ENCODE measurements around the gene ARAP2.

DNA sequence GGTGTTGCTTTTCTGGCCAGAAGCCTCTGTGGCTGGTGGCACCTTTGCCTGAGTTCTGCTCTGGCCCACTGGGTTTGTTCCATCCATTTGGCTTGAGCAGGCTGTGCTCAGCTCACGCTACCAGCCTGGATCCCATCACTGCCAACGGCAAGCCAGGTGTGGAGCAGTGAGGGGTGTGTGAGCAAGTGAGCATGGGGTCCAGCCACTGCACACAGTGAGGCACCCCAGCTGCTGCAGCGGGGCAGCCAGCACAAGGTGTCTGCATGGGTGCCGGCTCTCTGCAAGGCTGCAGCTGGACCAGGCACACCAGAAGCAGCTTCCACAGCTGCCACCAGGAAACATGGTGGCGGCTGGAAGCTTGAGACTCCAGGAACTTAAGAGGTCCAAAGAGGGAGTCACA lies 46.8 kb downstream of the ARAP2 start:
- TF ChIP-seq, protein P1, sequence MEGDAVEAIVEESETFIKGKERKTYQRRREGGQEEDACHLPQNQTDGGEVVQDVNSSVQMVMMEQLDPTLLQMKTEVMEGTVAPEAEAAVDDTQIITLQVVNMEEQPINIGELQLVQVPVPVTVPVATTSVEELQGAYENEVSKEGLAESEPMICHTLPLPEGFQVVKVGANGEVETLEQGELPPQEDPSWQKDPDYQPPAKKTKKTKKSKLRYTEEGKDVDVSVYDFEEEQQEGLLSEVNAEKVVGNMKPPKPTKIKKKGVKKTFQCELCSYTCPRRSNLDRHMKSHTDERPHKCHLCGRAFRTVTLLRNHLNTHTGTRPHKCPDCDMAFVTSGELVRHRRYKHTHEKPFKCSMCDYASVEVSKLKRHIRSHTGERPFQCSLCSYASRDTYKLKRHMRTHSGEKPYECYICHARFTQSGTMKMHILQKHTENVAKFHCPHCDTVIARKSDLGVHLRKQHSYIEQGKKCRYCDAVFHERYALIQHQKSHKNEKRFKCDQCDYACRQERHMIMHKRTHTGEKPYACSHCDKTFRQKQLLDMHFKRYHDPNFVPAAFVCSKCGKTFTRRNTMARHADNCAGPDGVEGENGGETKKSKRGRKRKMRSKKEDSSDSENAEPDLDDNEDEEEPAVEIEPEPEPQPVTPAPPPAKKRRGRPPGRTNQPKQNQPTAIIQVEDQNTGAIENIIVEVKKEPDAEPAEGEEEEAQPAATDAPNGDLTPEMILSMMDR (IDR thresholded peaks at IDR 0.05; ENCODE audit: borderline replicate concordance, extremely low read depth, low read length, poor library complexity, severe bottlenecking) = no peak
- no peak for TF ChIP-seq EZH2 (IDR thresholded peaks at IDR 0.05; ENCODE audit: borderline replicate concordance, low read depth, low read length, severe bottlenecking)

Measured in DND-41 (cell line).